ENCODE data around the gene TM6SF1.
"Not testable (repeated sequence)": the region's sequence is repeated elsewhere in the genome, so short reads cannot be mapped to it uniquely, and the experiment has no call there.

The TM6SF1 gene

DNA sequence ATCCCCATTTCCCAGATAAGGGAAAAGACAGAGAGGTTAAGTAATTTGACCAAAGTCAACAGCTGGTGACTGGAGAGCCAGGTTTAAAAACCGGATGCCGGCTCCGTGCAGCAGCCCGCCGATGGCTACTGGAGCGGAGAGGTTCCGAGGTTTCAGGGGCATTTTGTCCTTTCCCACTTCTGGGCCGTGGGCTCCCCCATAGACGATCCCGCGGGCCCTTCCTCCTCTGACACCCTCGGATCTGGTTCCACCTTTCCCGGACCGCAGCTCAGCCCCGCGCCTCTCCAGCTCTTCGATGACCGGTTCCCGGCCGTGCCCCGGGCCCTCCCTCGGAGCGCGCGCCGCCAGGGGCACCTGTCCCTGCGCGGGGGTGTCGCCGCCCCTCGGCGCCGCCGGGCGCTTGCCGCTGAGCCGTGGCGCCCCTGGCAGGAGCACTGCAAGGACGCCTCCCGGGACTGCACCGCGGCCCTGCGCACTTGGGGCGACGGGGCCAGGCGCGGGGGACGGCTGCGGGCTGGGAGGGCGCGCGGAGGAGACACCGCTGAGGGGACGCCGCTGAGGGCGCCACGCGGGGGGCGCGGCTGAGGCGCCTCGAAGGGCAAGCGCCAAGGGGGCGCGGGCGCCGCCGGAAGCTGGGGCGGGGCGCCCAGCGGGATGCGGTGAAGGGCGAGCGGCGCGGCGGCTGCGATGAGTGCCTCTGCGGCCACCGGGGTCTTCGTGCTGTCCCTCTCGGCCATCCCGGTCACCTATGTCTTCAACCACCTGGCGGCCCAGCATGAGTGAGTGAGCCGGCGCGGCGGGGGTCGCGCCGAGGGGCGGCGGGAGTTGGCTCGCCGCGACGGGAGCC is at the start of gene TM6SF1:
Gene TM6SF1 (plus strand): TSS at position 652 of the 847 bp plus-strand sequence. CDS start 36 bp downstream, at position 688.
- no peak for DNase-seq (ENCODE audit: low read depth in 2 of 2)

DNA sequence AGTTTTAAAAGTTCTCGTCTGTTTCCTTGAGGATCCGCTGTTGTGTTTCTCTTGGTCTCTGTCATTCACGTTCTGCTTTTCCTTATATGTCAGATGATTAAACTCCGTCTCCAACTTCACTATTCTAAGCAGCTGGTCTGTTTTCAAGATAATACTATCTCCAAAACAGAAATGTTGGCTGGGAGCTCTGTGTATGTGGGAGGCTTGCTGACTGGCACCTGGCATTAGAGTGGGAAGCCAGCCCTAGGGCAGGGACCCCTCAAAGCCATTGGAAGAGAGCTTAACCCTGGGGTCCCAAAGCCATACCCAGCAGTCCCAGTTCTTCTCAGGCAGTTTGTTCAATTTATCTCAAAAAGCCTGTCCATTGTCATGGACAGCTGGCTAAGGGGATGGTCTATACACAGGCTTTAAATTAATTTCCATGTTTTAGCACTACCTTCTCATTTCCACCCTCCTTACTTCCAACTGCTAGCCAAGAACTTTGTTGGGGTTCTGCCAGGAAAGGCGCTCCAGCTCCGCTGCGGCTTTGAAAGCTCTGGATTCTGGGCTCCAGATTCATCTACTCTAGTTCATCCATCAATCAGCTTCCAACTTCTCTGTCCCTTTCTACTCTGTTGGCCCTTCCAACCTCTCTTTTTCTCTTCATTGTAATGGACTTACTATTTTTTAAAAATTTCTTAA is 49.6 kb upstream of the TM6SF1 start:
- DNase-seq (ENCODE audit: low read depth in 2 of 2) = no peak

DNA sequence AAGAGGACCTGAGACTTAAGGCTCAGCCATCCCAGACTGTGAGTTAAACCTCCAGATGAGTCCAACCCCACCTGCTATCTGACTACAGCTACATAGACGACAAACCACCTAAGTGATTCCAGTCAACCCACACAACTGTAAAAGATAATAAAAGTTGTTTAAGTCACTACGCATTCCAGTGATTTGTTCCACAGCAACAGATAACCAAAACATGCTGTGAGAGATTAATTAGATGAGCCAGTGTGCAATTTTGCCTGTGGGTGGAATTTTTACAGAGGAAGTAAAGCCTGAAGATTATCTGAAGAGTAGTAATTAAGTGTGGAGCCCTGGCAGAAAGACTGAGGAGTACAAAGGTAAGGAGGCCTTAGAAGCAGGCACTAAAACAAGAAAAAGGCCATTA is 45.8 kb upstream of the TM6SF1 start:
- DNase-seq (ENCODE audit: low read depth in 2 of 2) = peak in 1 of 2 experiments; percentile 9

DNA sequence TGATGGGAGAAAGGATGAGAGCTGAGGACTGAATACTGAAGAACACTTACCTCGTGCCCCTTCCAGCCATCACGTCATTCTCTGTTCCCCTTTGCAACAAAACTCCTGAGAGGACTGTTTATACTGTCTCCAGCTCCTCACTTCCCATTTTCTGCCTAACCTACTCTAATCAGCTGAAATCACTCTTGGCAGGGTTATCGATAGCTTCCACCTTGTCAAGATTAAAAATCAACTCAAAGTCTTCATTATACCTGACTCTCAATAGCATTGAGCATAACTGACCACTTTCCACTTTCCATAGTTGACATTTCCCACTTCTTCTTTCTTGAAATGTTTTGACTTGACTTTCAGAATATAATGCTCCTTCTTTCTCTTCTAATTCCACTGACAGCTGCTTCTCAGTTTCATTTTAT is 44.7 kb upstream of the TM6SF1 start:
- no peak for DNase-seq (ENCODE audit: low read depth in 2 of 2)

DNA sequence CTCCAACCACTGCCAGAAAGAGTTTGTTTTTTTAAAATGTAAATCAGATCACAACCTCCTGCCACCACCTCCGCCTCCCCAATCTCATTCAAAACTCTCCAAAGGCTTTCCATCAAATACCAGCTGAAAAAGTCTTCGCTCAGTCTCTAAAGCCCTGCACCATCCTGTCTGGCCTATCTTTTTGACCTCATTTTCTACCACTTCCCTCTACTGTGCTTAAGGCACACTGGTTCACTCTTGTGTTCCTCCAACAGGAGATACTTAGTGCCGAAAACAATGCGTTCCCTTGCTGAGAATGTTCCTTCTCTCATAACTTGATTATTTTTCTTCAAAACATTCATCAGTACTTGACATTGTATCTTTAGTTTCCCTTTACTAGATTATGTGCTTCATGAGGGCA is 43.9 kb upstream of the TM6SF1 start:
- DNase-seq (ENCODE audit: low read depth in 2 of 2) = no peak

DNA sequence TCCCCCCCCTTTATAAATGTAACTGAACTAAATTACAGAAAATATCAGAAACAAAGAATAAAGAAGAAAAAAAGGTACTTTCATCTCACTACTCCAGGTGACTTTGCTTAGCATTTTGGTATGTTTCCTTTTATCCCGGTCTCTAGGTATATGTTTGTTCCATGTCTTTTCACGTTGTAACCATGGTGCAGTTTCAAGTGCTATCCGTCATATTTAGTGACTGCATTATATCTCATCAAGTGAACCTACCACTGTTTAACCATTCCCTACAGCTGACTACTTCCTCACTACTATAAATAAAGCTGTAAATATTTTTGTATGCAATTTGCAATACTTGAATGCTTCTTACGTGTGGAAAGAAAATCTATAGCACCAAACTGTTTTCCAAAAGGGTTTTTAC is 42.6 kb upstream of the TM6SF1 start:
- no peak for DNase-seq (ENCODE audit: low read depth in 2 of 2)

DNA sequence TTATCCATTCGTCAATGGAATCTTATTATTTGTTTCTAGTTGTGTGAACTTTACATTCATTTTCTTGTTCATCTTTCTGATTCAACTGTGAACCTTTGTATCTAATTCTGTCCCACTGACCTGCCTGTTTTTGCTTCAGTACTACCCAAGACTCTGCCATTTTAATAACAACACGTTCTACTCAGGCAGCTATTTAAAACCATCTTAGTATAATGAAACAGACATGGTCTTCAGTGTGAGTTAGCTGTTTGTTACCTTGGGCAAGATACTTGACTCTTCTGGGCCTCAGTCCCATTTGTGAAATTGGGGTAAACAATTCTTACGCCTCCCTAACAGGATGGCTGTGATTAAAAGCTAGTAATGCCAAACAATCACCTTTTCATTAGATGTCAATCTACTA is 42.0 kb upstream of the TM6SF1 start:
- DNase-seq (ENCODE audit: low read depth in 2 of 2) = no peak

DNA sequence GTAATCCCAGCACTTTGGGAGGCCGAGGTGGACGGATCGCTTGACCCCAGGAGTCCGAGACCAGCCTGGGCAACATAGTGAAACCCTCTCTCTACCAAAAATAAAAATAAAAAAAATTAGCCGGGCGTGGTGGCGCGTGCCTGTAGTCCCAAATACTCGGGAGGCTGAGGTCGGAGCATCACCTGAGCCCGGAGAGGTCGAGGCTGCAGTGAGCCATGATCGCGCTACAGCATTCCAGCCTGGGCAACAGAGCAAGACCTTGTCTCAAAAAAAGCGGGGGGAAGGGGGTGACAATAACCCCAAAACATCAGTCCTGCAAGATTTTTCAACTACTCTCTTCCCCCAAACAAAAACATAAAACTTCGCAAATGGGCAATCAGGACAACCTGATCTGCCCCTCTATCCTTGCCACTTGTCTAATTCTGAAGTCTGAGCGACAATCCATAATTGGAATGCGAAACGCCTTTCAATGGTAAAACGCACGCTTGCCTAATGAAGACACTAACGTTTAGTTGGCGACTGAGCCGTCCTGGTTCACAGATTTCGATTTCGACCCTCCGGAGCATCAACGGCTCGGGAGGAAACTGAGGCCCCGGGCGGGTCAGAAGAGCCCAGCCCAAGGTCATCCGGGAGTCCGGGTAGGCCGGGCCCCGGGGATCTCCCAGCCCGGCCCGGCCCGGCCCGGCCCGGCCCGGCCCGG is 41.3 kb upstream of the TM6SF1 start:
- no peak for DNase-seq (ENCODE audit: low read depth in 2 of 2)

DNA sequence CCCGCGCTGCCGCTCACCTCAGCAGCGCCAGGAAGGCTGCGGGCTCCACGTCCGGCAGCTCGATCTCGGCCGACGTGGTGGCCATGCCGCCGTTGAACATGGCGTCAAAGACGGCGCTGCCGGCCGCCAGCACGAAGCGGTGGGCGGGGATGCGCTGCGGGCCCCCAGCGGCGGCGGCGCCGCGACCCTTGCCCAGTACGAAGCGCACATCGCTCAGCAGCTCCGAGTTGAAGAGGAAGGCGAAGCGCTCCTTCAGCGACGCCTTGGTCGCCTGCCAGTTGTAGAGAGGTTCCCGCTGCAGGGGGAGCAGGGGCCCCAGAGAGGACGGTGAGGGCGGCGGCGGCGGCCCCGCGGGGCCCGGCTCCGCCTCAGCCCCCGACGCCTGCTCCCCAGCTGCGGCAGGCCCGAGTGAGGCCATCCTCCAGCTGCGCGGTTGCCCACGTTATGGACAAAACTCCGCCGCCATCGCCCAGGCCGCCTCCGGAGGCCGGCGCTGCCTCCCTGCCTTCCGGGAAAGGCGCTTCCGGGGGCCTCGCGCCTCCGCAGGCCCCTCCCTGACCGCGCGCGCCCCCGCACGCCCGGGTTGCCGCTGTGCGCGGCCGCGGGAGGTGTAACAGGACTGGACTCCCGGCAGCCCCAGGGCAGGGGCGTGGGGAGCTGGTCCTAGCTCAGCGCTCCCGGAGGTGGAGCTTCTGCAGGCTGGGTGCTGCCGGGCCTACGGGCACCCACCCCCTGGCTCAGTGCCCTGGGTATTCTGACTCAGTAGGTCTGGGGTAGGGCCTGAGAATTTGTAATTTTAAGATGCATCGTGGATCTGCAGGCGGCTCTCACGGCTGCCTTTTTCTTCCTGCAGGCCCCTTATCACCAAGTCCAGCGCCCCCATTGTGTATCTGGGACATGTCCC is 40.5 kb upstream of the TM6SF1 start, which contains the start of gene BTBD1:
Gene BTBD1 (minus strand): TSS at position 519 of the 904 bp plus-strand sequence. CDS start 101 bp downstream, at position 418.
- peak; percentile 88 to 89 for DNase-seq (ENCODE audit: low read depth in 2 of 2)

DNA sequence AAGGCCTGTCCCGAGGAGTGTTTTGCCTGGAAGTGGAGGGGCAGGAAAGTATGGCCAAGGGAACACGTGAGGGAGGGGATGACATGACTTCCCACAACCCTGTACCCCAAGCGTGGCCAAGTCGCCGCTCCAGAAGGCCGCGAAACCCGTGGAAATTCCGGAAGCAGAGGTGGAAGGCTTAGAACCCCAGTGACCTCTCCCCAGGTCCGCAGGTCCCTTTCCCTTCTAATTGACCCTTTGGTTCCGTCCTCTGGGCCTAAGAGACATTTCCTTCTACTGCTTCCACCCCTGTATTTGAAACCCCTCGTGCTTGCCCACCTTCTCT is 39.8 kb upstream of the TM6SF1 start:
- DNase-seq (ENCODE audit: low read depth in 2 of 2) = no peak

DNA sequence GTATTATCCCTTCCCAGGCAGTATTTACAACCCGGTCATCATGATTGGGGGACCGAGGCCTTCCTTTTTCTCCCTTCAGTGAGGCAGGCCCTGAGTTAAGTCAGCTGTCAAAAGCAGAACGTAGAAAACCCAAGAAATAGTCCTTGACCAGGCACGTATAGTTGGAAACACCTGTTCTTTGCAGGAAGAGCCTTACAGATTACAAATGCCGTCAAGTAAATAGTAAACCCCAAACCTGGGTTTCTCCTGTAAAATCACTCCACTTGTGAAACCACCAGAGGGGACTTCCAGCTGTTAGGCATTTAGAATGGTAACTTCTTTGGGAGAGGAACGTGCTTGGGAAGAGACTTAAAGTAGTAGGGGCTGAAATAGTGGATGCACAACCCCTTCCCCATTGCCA is 39.4 kb upstream of the TM6SF1 start:
- DNase-seq (ENCODE audit: low read depth in 2 of 2) = no peak

DNA sequence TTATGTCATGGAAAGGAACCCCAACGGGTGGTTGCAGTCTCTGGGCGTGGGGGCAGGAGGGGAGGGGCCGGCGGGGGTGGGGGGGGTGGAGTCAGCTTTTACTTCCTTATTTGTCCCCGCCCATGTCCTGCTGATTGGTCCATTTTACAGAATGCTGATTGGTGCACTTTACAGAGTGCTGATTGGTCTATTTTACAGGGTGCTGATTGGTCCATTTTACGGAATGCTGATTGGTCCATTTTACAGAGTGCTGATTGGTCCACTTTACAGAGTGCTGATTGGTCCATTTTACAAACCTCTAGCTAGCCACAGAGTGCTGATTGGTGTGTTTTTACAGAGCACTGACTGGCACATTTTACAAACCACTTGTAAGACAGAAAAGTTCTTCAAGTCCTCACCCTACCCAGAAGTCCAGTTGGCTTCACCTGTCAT is 38.2 kb upstream of the TM6SF1 start:
- not testable (repeated sequence) for DNase-seq (ENCODE audit: low read depth in 2 of 2)

DNA sequence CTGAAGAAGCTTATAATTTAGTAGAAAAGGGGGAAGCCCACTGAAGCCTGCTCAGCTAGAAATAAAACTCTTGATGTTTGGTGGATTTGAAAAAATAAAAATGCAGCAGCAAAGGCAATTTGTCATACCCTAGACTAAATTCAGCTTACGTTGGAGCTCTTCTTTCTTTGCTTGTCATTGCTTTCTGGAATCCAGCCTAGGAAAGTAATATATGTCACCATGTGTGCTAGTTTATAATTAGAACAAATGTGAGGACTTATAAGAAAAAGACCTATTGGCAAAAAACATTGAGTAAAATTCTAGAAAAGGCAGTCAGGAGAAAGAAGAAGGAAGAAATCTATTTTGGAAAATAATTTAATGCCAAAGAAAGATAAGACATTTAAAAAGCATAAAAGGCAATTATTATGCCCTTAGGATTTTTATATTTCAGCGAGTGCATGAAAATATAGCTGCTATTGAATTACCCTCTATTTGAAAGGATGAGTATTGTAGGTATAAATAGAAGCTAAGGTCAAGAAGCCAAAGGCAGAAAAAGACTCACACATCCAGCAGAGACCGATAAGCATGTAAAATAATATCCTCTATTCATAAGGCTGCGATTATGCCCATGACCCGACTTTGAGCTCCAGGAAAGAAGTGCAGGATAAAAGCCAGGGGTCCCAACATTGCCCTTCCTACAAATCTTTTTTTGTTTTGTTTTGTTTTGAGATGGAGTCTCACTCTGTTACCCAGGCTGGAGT is 29.8 kb upstream of the TM6SF1 start:
- DNase-seq (ENCODE audit: low read depth in 2 of 2) = no peak

DNA sequence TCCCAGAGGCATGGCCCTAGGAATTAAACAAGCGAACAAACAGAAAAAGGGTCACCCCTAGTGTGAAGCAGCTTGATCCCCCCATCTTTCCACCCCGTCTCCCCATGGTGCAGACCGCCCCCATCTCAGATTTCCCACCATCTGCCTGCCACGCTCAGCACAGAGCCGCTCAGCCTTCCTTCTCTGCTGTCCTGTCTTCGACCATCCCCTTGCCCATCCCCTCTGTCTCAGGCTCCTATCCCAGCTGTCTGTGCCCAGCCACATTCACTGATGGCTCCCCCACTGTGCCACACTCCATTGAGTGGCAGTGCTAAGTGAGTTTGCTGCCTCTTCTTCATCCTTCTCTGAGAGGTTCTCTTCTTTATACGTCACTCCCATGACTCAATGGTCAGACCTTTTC is 28.7 kb upstream of the TM6SF1 start:
- DNase-seq (ENCODE audit: low read depth in 2 of 2) = no peak

DNA sequence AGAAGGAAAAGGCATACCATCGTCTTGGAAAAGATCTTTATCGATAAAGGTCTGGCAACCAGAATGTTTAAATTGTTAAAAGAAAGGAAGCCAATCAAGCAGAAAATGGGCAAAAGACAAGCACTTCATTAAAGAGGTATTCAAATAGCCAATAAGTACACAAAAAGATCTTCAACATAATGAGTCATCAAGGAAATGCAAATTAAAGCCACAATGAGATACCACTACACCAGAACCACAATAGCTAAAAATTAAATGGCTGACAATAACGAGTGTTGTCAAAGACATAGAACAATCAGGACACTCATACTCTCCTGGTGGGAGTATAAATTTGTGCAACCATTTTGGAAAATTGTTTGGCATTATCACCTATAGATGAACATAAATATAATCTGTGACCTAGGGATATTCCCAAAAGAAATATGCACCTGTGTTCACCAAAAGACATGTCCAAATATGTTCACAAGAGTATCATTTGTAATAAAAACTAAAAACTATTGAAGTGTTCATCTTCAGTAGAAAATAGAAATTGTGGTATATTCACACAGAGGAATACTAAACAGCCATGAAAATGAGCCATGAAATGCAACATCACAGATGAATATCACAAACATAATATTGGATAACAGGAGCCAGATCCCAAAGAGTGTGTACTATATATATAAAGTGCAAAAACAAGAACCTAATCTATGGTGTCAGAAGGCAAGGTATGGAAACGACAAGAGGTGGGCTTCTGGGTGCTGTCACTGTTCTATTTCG is 26.0 kb upstream of the TM6SF1 start:
- no peak for DNase-seq (ENCODE audit: low read depth in 2 of 2)

DNA sequence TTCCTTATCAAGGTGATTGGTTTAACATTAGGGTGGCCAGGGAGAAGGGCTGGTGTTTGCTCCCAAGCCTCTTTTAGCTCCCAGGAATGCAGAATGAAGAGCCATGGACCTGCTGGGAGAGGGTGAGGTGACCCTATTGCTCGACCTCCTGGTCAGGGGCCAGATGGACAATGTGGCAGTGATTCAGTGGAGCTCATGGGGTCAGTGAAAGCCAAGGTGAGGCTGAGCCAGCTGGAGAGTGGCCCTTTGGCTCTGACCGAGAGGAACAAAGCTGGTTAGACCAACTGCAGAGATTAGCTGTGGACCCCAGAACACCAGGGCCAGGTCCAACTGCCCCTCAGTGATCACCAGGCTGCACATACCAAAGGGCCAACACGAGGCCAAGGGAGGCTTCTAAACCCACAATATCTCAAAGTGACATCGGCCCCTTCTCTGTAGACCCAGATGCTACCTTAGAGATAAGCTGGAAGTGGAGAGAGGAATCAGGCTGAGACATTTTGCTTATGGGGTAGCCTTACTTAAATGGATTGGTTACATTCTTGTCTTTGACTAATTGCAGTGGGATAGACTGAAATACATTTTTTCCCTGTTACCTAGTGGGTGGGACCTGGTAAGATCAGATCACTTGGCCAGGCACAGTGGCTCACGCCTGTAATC is 24.6 kb upstream of the TM6SF1 start:
- no peak for DNase-seq (ENCODE audit: low read depth in 2 of 2)

DNA sequence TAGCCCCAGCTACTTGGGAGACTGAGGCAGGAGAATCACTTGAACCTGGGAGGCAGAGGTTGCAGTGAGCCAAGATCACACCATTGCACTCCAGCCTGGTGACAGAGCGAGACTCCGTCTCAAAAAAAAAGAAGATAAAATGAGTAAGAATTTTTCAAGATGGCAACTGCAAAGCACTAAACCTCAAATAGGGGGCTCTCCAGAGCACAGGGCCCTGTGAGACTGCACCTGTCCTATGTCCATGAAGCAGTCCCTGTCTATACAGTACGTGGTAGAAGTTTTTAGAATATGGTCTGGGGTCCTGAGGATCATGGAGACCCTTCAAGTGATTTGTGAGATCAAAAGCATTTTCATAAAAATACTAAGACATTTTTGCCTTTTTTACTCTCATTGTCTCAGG is 22.0 kb upstream of the TM6SF1 start:
- not testable (repeated sequence) for DNase-seq (ENCODE audit: low read depth in 2 of 2)

DNA sequence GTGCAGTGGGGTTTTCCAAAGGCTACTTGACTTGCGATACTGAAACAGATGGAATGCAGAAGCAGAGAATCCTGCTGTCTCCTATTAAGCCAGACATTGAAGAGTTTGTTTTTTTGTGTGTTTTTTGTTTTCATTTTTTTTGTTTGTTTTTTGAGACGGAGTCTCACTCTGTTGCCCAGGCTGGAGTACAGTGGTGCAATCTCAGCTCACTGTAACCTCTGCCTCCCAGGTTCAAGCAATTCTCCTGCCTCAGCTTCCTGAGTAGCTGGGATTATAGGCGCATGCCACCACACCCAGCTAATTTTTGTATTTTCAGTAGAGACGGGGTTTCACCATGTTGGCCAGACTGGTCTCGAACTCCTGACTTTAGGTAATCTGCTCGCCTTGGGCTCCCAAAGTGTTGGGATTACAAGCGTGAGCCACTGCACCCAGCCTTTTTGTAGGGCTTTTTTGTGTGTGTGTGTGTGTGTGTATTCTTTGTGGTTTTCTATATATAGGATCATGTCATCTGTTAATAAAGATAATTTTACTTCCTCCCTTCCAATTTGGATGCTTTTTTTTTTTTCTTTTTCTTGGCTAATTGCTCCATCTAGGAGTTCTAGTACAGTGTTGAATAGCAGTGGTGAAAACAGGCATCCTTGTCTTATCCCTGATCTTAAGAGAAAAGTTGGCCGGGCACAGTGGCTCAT is 21.4 kb upstream of the TM6SF1 start:
- DNase-seq (ENCODE audit: low read depth in 2 of 2) = not testable (repeated sequence)

DNA sequence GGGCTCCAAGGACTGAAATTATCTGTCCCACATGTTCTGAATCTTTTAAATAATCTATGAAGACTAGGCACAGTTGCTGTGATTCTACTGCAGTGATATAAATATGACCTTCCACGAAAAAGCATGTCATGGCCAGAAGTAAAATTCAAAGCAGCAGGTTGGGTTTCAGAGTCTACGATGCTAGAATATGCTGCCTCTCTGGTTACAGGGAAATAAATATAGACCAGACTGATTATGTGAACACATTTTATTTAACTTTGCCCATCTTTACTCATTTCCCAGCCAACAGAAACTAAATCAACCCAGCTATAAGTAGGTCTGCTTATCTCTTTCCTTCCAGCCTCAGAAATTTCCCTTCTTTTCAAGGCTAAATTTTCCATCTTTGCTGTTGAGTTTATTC is 19.9 kb upstream of the TM6SF1 start:
- no peak for DNase-seq (ENCODE audit: low read depth in 2 of 2)

Measured in fibroblast of skin of left biceps (primary cell).